Stimulated activated CD8-positive, alpha-beta memory T cell treated with anti-CD3 and anti-CD28 coated beads, Interleukin-2, amount 100 ng/mL, for 1 hour (primary cell): ENCODE measurements around the gene WDR37.
"Not testable (repeated sequence)": the region's sequence is repeated elsewhere in the genome, so short reads cannot be mapped to it uniquely, and the experiment has no call there.

ENCODE experiments used
- DNase-seq, 2 donors: peaks; one replicate each; pipeline ENCODE4 v3.0.0-alpha.2; 2020; ENCODE audit warnings: low read depth in 2 of 2

Gene WDR37

GRCh38 chr10:1041514-1041913, 14.7 kb upstream of the WDR37 start:
- DNase-seq: no peak

GRCh38 chr10:1043532-1043995, 12.6 kb upstream of the WDR37 start:
- no peak for DNase-seq

- DNase-seq: no peak
Observed at GRCh38 chr10:1044146-1044545, 12.0 kb upstream of the WDR37 start.

- no peak for DNase-seq
Observed at GRCh38 chr10:1044964-1045363, 11.2 kb upstream of the WDR37 start.

GRCh38 chr10:1045415-1045814, 10.8 kb upstream of the WDR37 start:
- no peak for DNase-seq

- DNase-seq: no peak
Observed at GRCh38 chr10:1047937-1048336, 8.2 kb upstream of the WDR37 start.

- no peak for DNase-seq
Observed at GRCh38 chr10:1048349-1048731, 7.8 kb upstream of the WDR37 start.

GRCh38 chr10:1048732-1049424, 7.3 kb upstream of the WDR37 start, which contains the start of gene IDI1:
Gene IDI1 (minus strand): TSS chr10:1049119. CDS start chr10:1049003, 116 bp downstream.
- DNase-seq: peak; percentile 92 to 93

- no peak for DNase-seq
Observed at GRCh38 chr10:1049425-1049958, 6.7 kb upstream of the WDR37 start.

GRCh38 chr10:1050145-1050544, 6.0 kb upstream of the WDR37 start:
- no peak for DNase-seq

- no peak for DNase-seq
Observed at GRCh38 chr10:1050554-1050953, 5.6 kb upstream of the WDR37 start.

GRCh38 chr10:1054684-1055083, 1.5 kb upstream of the WDR37 start:
- no peak for DNase-seq

GRCh38 chr10:1057106-1057657, 997 bp downstream of the WDR37 start:
- no peak for DNase-seq

- DNase-seq: no peak
Observed at GRCh38 chr10:1058017-1058416, 1.8 kb downstream of the WDR37 start.

- DNase-seq: no peak
Observed at GRCh38 chr10:1059902-1060301, 3.7 kb downstream of the WDR37 start.

- no peak for DNase-seq
Observed at GRCh38 chr10:1061930-1062774, 6.0 kb downstream of the WDR37 start.

- no peak for DNase-seq
Observed at GRCh38 chr10:1063232-1063865, 7.2 kb downstream of the WDR37 start.

GRCh38 chr10:1064964-1065247, 8.7 kb downstream of the WDR37 start:
- no peak for DNase-seq

- not testable (repeated sequence) for DNase-seq
Observed at GRCh38 chr10:1066734-1067133, 10.5 kb downstream of the WDR37 start.

GRCh38 chr10:1068380-1069361, 12.5 kb downstream of the WDR37 start:
- DNase-seq: no peak

GRCh38 chr10:1070919-1071318, 14.7 kb downstream of the WDR37 start:
- no peak for DNase-seq
